MM.1S (cell line): ENCODE data around the gene TMTC2.
"Not testable (repeated sequence)": the region's sequence is repeated elsewhere in the genome, so short reads cannot be mapped to it uniquely, and the experiment has no call there.

ENCODE experiments used
- DNase-seq: peaks from one replicate; pipeline ENCODE4 v3.0.0-alpha.2; 2015
- H2AFZ ChIP-seq: fragments of 300-600 bp; sonication (generic); 2 replicates; pipeline ENCODE4 v1.6.0; 2016; ENCODE audit warnings: antibody characterized with exemption, low read length
- H3F3A ChIP-seq: fragments of 300-600 bp; sonication (generic); 2 replicates; pipeline ENCODE4 v1.6.1; 2016; ENCODE audit warnings: mild to moderate bottlenecking, antibody characterized with exemption, low read length, moderate library complexity, mixed read lengths; ENCODE audit not compliant: insufficient read depth
- H3K27ac ChIP-seq: fragments of 300-600 bp; sonication (generic); 2 replicates; pipeline ENCODE4 v1.5.1; 2016; ENCODE audit warnings: mild to moderate bottlenecking, low read length
- H3K27me3 ChIP-seq: fragments of 300-600 bp; sonication (generic); replicated peaks from 2 replicates; pipeline ENCODE4 v1.6.0; 2016; ENCODE audit warnings: low read length; ENCODE audit not compliant: insufficient read depth
- H3K36me3 ChIP-seq: fragments of 300-600 bp; sonication (generic); replicated peaks from 2 replicates; pipeline ENCODE4 v1.6.1; 2016; ENCODE audit warnings: mild to moderate bottlenecking, low read length, mixed read lengths; ENCODE audit not compliant: insufficient read depth
- H3K4me1 ChIP-seq: fragments of 300-600 bp; sonication (generic); 2 replicates; pipeline ENCODE4 v1.6.1; 2016; ENCODE audit warnings: low read length, mixed read lengths
- H3K4me2 ChIP-seq: fragments of 300-600 bp; sonication (generic); 2 replicates; pipeline ENCODE4 v1.6.0; 2016; ENCODE audit warnings: low read depth, low read length
- H3K4me3 ChIP-seq: fragments of 300-600 bp; sonication (generic); 2 replicates; pipeline ENCODE4 v1.5.1; 2016; ENCODE audit warnings: low read length, mixed read lengths
- H3K79me2 ChIP-seq: fragments of 300-600 bp; sonication (generic); 2 replicates; pipeline ENCODE4 v1.6.1; 2016; ENCODE audit warnings: mixed run types, low read length, mixed read lengths
- H3K9ac ChIP-seq: fragments of 300-600 bp; sonication (generic); 2 replicates; pipeline ENCODE4 v1.6.1; 2016; ENCODE audit warnings: low read length, mixed read lengths
- H3K9me2 ChIP-seq: fragments of 300-600 bp; sonication (generic); replicated peaks from 2 replicates; pipeline ENCODE4 v1.6.1; 2016; ENCODE audit warnings: mild to moderate bottlenecking, low read length, mixed read lengths; ENCODE audit not compliant: insufficient read depth
- H3K9me3 ChIP-seq: fragments of 300-600 bp; sonication (generic); replicated peaks from 2 replicates; pipeline ENCODE4 v1.6.1; 2016; ENCODE audit warnings: mild to moderate bottlenecking, low read length, mixed read lengths; ENCODE audit not compliant: insufficient read depth
- H4K20me1 ChIP-seq: fragments of 300-600 bp; sonication (generic); 2 replicates; pipeline ENCODE4 v1.6.1; 2016; ENCODE audit warnings: mild to moderate bottlenecking, low read length, moderate library complexity, mixed read lengths; ENCODE audit not compliant: insufficient read depth
- EZH2 ChIP-seq: fragments of 300-600 bp; sonication (generic); optimal IDR thresholded peaks from 2 replicates; pipeline ENCODE3; 2017; ENCODE audit warnings: low read depth, mild to moderate bottlenecking, antibody characterized with exemption, low read length, mixed read lengths
- EZH2phosphoT487 ChIP-seq: fragments of 300-600 bp; sonication (generic); IDR thresholded peaks from 2 replicates; pipeline ENCODE4 v1.6.1; 2018; ENCODE audit warnings: antibody characterized with exemption, low read length
- TF ChIP-seq, protein P1 (sequence below): fragments of 300-600 bp; sonication (generic); IDR thresholded peaks from 2 replicates; pipeline ENCODE4 v1.5.1; 2016; ENCODE audit warnings: antibody characterized with exemption, low read length, mixed read lengths

TMTC2 gene

GRCh38 chr12:82804601-82805000, 117.9 kb downstream of the TMTC2 start:
- Histone ChIP-seq H3K9ac (no peak overlapping the region), H2AFZ (no peak overlapping the region), H3K9me2 (no peaks in the 10 kb centered on the region), H3K4me2 (no peak overlapping the region), H3K79me2 (no peaks in the 10 kb centered on the region), H3K36me3 (no peaks in the 10 kb centered on the region), H3K27ac (no peak overlapping the region), H3K4me1 (no peaks in the 10 kb centered on the region), H3K4me3 (no peak overlapping the region), H3K27me3 (no peaks in the 10 kb centered on the region), H4K20me1 (no peaks in the 10 kb centered on the region), H3F3A (no peaks in the 10 kb centered on the region), H3K9me3 (no peaks in the 10 kb centered on the region)
- no peak for DNase-seq
- TF ChIP-seq EZH2phosphoT487 (no peak), EZH2 (no peak)
- TF ChIP-seq, protein P1, sequence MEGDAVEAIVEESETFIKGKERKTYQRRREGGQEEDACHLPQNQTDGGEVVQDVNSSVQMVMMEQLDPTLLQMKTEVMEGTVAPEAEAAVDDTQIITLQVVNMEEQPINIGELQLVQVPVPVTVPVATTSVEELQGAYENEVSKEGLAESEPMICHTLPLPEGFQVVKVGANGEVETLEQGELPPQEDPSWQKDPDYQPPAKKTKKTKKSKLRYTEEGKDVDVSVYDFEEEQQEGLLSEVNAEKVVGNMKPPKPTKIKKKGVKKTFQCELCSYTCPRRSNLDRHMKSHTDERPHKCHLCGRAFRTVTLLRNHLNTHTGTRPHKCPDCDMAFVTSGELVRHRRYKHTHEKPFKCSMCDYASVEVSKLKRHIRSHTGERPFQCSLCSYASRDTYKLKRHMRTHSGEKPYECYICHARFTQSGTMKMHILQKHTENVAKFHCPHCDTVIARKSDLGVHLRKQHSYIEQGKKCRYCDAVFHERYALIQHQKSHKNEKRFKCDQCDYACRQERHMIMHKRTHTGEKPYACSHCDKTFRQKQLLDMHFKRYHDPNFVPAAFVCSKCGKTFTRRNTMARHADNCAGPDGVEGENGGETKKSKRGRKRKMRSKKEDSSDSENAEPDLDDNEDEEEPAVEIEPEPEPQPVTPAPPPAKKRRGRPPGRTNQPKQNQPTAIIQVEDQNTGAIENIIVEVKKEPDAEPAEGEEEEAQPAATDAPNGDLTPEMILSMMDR: no peak

GRCh38 chr12:82805004-82805403, 118.3 kb downstream of the TMTC2 start:
- not testable (repeated sequence) for H3K79me2 ChIP-seq, DNase-seq, H3K36me3 ChIP-seq, H3K9me3 ChIP-seq, H3K9ac ChIP-seq, H3K27ac ChIP-seq, H3K4me2 ChIP-seq, H3K4me1 ChIP-seq, H4K20me1 ChIP-seq, H3K9me2 ChIP-seq, H3K4me3 ChIP-seq, H3K27me3 ChIP-seq, H2AFZ ChIP-seq, H3F3A ChIP-seq

DNA sequence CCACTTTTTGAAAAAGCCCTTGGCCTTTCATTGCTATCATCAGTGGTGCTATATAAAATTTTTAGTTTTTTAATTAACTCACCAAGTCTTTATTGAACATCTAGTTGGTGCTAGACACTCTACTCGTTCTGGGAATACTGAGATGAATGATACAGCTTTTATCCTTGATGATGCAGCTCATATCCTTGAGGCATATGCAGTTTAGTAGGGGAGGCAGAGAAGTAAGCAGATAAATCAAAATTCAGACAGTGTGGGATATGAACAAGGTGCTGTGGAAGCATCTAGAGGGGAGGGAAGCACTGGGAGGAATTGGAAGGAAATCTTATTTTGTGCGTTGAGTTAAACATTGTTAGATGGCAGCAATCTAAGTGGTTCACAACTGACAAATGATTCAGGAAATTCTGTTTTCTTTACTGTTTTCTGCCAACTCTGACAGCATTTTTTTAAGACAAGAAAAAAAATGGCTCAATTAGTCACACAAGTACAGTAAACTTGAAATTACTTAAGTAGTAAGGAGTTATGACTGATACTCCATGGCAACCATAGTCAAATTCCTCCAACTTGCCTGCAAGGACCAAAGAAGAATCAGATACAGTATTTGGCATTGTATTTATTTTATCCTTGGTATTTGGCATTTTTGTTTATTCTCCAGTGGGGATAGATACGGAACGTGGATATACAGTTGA, 119.2 kb downstream of the TMTC2 start:
- Histone ChIP-seq H3K4me1 (no peaks in the 10 kb centered on the region), H3K36me3 (no peaks in the 10 kb centered on the region), H3F3A (no peaks in the 10 kb centered on the region), H3K9me3 (no peaks in the 10 kb centered on the region), H3K4me2 (no peak overlapping the region), H3K79me2 (no peaks in the 10 kb centered on the region), H3K4me3 (no peak overlapping the region), H4K20me1 (no peaks in the 10 kb centered on the region), H3K9me2 (no peaks in the 10 kb centered on the region), H2AFZ (no peak overlapping the region), H3K9ac (no peak overlapping the region), H3K27ac (no peak overlapping the region), H3K27me3 (no peaks in the 10 kb centered on the region)
- TF ChIP-seq, protein P1: no peak
- TF ChIP-seq EZH2phosphoT487: no peak
- TF ChIP-seq EZH2: no peak
- DNase-seq: no peak

- H3K27me3 ChIP-seq: no peaks in the 10 kb centered on the region
- no peak for TF ChIP-seq EZH2phosphoT487
- TF ChIP-seq EZH2: no peak
- TF ChIP-seq, protein P1: no peak
- no peak overlapping the region for H3K9ac ChIP-seq
- H3K9me3 ChIP-seq: no peaks in the 10 kb centered on the region
- H3F3A ChIP-seq: no peaks in the 10 kb centered on the region
- H3K79me2 ChIP-seq: no peaks in the 10 kb centered on the region
- H3K4me1 ChIP-seq: no peaks in the 10 kb centered on the region
- no peak overlapping the region for H2AFZ ChIP-seq
- no peaks in the 10 kb centered on the region for H3K36me3 ChIP-seq
- H3K27ac ChIP-seq: no peak overlapping the region
- no peak overlapping the region for H3K4me2 ChIP-seq
- no peak for DNase-seq
- H3K4me3 ChIP-seq: no peak overlapping the region
- no peaks in the 10 kb centered on the region for H4K20me1 ChIP-seq
- no peaks in the 10 kb centered on the region for H3K9me2 ChIP-seq
Observed at GRCh38 chr12:82807132-82807737, 120.5 kb downstream of the TMTC2 start.
